Activated naive CD4-positive, alpha-beta T cell treated with anti-CD3 and anti-CD28 coated beads for 36 hours (primary cell): ENCODE results near the gene ADAM20. TPM values are rescaled to one million over a fixed set of nuclear protein-coding genes. Genes with fewer than 3 reads are reported as not detected.
"Not testable (repeated sequence)": the region's sequence is repeated elsewhere in the genome, so short reads cannot be mapped to it uniquely, and the experiment has no call there.

Experiments
- CTCF ChIA-PET: fragments of 350-600 bp; sonication (Branson Sonifier 250); formaldehyde crosslinking; loops from one replicate; lab custom pipeline; 2021; ENCODE audit warnings: antibody characterized with exemption; lab: Charles Lee
- DNase-seq: peaks from one replicate; pipeline ENCODE4 v3.0.0-alpha.2; 2020
- H3K27ac Mint-ChIP-seq: one replicate; pipeline ENCODE4 v1.8.0; 2021; ENCODE audit warnings: mild to moderate bottlenecking, mixed read lengths
- H3K27me3 Mint-ChIP-seq: one replicate; pipeline ENCODE4 v1.8.0; 2021; ENCODE audit warnings: low read depth, mixed read lengths
- H3K36me3 Mint-ChIP-seq: one replicate; pipeline ENCODE4 v1.8.0; 2021; ENCODE audit warnings: low read depth, mixed read lengths
- H3K4me1 Mint-ChIP-seq: one replicate; pipeline ENCODE4 v1.8.0; 2021; ENCODE audit warnings: low read depth, mixed read lengths
- H3K4me3 Mint-ChIP-seq: one replicate; pipeline ENCODE4 v1.8.0; 2021; ENCODE audit warnings: mild to moderate bottlenecking, moderate library complexity, mixed read lengths
- H3K9me3 Mint-ChIP-seq: one replicate; pipeline ENCODE4 v1.8.0; 2021; ENCODE audit warnings: mixed read lengths
- intact Hi-C: fragments of 100-400 bp; cut with micrococcal nuclease; formaldehyde crosslinking; loops from one replicate; pipeline ENCODE4 v1.15.1; 2023
- total RNA-seq, 2 experiments: library from RNA; stranded (reverse); gene quantifications; one replicate each; pipeline ENCODE4 v1.2.3, GENCODE V29; 2021

The ADAM20 gene
- total RNA-seq, 2 experiments from 2014 or later: 0.43 to 0.47 TPM

DNA sequence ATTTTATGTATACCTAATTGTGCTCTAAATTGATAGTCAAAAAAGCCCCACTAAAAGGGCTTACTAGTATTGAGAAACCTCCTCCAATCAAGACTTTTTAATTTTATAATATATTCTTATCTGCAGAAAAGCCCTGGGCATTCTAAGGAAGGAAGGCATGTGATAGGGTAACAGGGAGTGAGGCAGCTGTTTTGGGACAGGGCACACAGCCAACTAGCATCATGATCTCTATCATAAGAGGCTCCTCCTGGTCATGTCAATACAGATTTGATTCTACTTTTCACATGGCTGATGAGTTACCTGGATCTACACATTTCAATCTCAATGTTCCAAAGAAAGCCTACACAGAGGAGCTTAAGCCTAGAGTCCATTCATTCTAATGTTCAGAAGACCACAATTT lies 9.1 kb downstream of the ADAM20 start:
- Mint-ChIP-seq H3K36me3 (peaks cover 35% of the 10 kb centered on the region), H3K4me1 (no peaks in the 10 kb centered on the region), H3K4me3 (no peak overlapping the region), H3K27ac (no peak overlapping the region), H3K9me3 (peaks cover 3% of the 10 kb centered on the region), H3K27me3 (no peaks in the 10 kb centered on the region)
- intact Hi-C loops: no loop called here
- CTCF ChIA-PET: no interaction called here
- no peak for DNase-seq

DNA sequence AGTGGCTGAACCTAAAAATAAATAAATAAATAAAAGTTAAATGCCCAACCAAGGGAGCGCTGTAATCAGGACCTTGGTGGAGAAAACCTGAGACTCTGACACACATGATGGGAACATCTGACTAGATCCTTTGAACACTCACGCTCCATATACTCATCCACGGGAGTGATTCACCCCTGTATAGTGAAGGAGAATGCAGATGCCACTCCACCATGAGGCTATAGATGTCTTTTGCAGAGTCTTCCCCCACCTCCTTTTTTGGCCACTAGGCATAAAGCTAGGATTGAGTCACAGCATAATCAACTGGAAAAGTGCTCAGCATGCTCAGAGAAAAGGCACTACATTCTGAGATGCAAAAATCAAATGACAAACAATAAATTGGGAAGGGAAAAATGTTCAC lies 19.0 kb downstream of the ADAM20 start:
- Mint-ChIP-seq H3K9me3 (peaks cover 8% of the 10 kb centered on the region), H3K27me3 (no peaks in the 10 kb centered on the region), H3K4me3 (no peak overlapping the region), H3K27ac (no peak overlapping the region), H3K36me3 (peaks cover 7% of the 10 kb centered on the region), H3K4me1 (peaks cover 4% of the 10 kb centered on the region)
- CTCF ChIA-PET: interaction anchor here (1.2 kb wide), 1 partner anchor 700 kb away, joined by 3 read pairs; no protein-coding TSS in a partner anchor
- intact Hi-C loops: no loop called here
- DNase-seq: no peak

DNA sequence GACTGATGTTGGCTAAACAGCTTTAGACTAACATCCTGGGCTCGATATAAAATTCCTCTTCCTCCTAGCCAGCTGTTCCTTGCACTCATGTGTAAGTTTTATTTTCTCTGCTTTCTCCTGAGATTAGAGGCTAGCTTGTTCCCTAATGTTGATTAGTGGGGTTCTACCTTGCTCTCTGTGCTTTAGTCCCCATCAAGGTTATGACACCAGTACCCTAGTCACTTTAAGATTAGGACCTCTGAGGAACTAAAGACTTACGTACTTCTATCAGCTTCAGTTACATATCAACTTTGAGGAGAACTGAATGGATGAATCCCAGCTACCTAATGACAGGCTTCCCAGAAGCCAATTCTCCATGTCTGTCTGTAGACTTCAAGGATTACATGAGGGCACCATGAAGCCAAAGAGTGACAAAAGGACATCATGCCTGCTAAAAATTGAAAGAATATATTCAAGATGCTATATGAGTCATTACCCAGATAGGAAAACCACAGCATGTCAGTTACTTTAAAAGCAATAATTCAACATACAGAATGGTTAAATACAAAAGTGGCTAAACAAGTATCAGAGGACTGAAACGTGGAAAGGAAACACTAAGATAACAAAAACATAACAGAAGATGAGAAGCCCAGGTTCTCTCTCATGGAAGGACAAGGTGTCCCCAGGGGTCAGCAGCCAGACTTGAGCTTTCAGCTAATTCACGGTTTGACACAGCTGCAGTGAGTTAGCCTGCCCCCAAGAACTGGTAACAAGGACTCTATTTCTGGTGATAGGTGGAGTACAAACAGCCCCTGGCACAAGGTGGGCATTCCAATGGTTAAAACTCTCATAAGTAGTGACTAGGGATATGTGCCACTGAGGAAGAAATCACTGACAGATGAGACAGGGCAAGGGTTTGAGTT lies 20.4 kb downstream of the ADAM20 start:
- no peak for DNase-seq
- intact Hi-C loops: no loop called here
- H3K27me3 Mint-ChIP-seq: no peaks in the 10 kb centered on the region
- H3K36me3 Mint-ChIP-seq: peaks cover 9% of the 10 kb centered on the region
- CTCF ChIA-PET: interaction anchor here (1.2 kb wide), 1 partner anchor 698 kb away, joined by 3 read pairs; no protein-coding TSS in a partner anchor
- H3K9me3 Mint-ChIP-seq: no peaks in the 10 kb centered on the region
- H3K27ac Mint-ChIP-seq: no peak overlapping the region
- no peak overlapping the region for H3K4me3 Mint-ChIP-seq
- H3K4me1 Mint-ChIP-seq: peaks cover 4% of the 10 kb centered on the region

DNA sequence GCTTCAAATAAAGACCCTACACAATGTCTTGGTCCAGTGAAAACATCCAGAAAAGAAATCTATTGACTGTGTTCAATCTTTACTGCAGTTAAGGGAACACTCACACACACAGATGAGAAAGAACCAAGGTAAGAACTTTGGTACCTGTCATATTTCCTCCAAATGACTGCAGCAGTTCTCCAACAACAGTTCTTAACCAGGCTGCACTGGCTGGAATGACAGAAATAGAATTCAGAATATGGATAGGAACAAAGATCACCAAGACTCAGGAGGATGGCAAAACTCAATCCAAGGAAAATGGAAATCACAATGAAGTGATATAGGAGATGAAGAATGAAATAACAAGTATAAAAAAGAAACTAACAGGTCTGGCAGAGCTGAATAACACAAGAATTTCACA lies 36.6 kb downstream of the ADAM20 start:
- no peak overlapping the region for H3K4me3 Mint-ChIP-seq
- H3K36me3 Mint-ChIP-seq: peaks cover 27% of the 10 kb centered on the region
- DNase-seq: no peak
- no peaks in the 10 kb centered on the region for H3K27me3 Mint-ChIP-seq
- CTCF ChIA-PET: no interaction called here
- peaks cover 13% of the 10 kb centered on the region for H3K9me3 Mint-ChIP-seq
- intact Hi-C loops: no loop called here
- no peaks in the 10 kb centered on the region for H3K4me1 Mint-ChIP-seq
- H3K27ac Mint-ChIP-seq: no peak overlapping the region

DNA sequence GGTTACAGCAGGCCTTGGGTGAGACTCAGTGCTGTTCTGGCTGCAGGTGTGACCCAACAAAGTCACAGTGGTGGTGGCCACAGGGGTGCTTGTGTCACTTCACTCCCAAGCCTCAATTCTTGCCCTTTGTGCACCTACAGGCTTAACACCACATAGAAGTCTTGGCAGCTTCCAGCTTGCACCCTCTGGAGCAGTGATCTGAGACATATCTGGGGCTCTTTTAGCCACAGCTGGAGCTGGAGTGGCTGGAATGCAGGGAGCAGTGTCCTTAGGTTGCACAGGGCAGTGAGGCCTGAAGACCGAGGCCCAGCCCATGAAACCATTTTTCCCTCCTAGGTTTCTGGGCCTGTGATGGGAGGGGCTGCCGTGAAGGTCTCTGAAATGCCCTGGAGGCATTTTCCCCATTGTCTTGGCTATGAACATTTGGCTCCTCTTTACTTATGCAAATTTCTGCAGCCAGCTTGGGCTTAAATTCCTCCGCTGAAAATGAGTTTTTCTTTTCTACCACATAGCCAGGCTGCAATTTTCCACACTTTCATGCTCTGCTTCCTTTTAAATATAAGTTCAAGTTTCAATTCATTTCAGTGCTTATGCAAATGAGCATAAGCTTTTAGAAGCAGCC lies 45.1 kb downstream of the ADAM20 start:
- Mint-ChIP-seq H3K4me1 (no peaks in the 10 kb centered on the region), H3K4me3 (no peak overlapping the region), H3K36me3 (peaks cover 55% of the 10 kb centered on the region), H3K27ac (no peak overlapping the region), H3K27me3 (no peaks in the 10 kb centered on the region), H3K9me3 (peaks cover 30% of the 10 kb centered on the region)
- intact Hi-C loops: no loop called here
- CTCF ChIA-PET: no interaction called here
- DNase-seq: no peak

DNA sequence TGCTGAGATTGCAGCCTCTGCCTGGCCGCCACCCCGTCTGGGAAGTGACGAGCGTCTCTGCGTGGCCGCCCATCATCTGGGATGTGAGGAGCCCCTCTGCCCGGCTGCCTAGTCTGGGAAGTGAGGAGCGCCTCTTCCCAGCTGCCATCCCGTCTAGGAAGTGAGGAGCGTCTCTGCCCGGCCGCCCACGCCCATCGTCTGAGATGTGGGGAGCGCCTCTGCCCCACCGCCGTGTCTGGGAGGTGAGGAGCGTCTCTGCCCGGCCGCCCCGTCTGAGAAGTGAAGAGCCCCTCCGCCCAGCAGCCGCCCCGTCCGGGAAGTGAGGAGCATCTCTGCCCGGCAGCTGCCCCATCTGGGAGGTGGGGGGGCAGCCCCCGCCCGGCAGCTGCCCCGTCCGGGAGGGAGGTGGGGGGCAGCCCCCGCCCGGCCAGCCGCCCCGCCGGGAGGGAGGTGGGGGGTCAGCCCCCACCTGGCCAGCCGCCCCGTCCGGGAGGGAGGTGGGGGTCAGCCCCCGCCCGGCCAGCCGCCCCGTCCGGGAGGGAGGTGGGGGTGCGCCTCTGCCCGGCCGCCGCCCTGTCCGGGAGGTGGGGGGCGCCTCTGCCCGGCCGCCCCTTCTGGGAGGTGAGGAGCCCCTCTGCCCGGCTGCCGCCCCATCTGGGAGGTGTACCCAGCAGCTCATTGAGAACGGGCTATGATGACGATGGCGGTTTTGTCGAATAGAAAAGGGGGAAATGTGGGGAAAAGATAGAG lies 57.3 kb downstream of the ADAM20 start:
- H3K27me3 Mint-ChIP-seq, H3K9me3 Mint-ChIP-seq, intact Hi-C loops, DNase-seq, H3K27ac Mint-ChIP-seq, H3K4me1 Mint-ChIP-seq, H3K4me3 Mint-ChIP-seq, CTCF ChIA-PET: not testable (repeated sequence)
- H3K36me3 Mint-ChIP-seq: peaks cover 14% of the 10 kb centered on the region

DNA sequence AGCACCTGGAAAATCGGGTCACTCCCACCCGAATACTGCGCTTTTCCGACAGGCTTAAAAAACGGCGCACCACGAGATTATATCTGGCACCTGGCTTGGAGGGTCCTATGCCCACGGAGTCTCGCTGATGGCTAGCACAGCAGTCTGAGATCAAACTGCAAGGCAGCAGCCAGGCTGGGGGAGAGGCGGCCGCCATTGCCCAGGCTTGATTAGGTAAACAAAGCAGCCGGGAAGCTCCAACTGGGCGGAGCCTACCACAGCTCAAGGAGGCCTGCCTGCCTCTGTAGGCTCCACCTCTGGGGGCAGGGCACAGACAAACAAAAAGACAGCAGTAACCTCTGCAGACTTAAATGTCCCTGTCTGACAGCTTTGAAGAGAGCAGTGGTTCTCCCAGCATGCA lies 59.3 kb downstream of the ADAM20 start:
- H3K9me3 Mint-ChIP-seq, CTCF ChIA-PET, H3K27ac Mint-ChIP-seq, H3K4me1 Mint-ChIP-seq, H3K4me3 Mint-ChIP-seq, intact Hi-C loops, DNase-seq, H3K27me3 Mint-ChIP-seq: not testable (repeated sequence)
- peaks cover 24% of the 10 kb centered on the region for H3K36me3 Mint-ChIP-seq

DNA sequence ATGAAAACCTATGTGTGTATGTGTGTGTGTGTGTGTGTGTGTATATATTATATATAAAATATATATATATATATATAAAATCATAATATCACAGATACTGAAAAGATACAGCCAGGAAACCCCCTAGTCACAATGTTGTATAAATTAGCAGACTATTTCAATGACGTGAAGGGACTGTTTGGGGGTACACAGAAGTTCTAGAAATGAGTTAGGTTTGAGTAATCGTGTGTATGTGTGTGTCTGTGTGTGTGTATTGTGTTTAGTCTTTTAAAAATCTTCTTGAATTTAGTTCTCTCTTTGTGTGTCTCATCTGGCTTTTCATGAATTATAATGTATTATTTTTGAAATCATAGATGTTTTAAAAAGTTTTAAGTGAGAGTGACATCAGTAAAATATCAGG lies 61.0 kb downstream of the ADAM20 start:
- Mint-ChIP-seq H3K36me3 (peaks cover 30% of the 10 kb centered on the region), H3K9me3 (peaks cover 4% of the 10 kb centered on the region), H3K27ac (no peak overlapping the region), H3K27me3 (no peaks in the 10 kb centered on the region), H3K4me1 (no peaks in the 10 kb centered on the region), H3K4me3 (no peak overlapping the region)
- CTCF ChIA-PET: interaction anchor here (0.6 kb wide), 1 partner anchor 99 kb away, joined by 3 read pairs; no protein-coding TSS in a partner anchor
- intact Hi-C loops: no loop called here
- no peak for DNase-seq

Other genes with a start within 250 kb of the ADAM20 start
- gene COX16, start 175.3 kb downstream of the ADAM20 start, total RNA-seq: 10 to 100 TPM; 48.4 to 54.8 TPM
- 1 to 10 TPM; 7.3 to 8.0 TPM for gene SYNJ2BP, start 117.9 kb downstream of the ADAM20 start, total RNA-seq
- gene ADAM21, start 82.8 kb downstream of the ADAM20 start, total RNA-seq: under 1 TPM; 0.21 to 0.32 TPM
- gene MED6, start 65.7 kb upstream of the ADAM20 start, total RNA-seq: 10 to 100 TPM; 48.5 to 48.9 TPM
- gene TTC9, start 106.9 kb upstream of the ADAM20 start, total RNA-seq: 1 to 10 TPM; 7.5 to 7.6 TPM